GM21447 (cell line): ENCODE measurements around the gene CD79B.
A peak's percentile ranks its signal among the peaks of the same experiment; 100 is the strongest.
"Not testable (repeated sequence)": the region's sequence is repeated elsewhere in the genome, so short reads cannot be mapped to it uniquely, and the experiment has no call there.

Experiments used
- ATAC-seq: cut with Tn5 transposase; IDR thresholded peaks from one replicate; pipeline ENCODE4 v1.9.1; 2021; ENCODE audit not compliant: unreplicated experiment

The CD79B gene

DNA sequence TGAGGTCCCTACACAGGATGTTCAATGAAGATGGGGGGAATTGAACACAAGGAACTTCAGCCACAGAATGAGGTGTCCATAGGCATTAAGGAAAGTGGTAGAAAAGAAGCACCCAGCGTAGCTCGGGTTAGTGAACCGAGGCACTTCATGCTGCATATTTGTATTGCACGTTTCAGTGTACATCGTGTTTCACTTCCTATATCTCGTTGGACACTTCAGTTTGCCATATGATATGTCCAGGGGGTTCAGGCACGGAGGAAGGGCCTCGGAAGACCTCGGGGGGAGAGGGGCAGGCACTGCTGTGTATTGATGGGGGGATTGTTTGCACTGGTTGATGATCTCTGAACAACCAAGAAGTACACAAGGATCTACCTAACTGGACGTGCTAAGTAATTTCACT, 16.4 kb downstream of the CD79B start:
- ATAC-seq, result peak; percentile 72

DNA sequence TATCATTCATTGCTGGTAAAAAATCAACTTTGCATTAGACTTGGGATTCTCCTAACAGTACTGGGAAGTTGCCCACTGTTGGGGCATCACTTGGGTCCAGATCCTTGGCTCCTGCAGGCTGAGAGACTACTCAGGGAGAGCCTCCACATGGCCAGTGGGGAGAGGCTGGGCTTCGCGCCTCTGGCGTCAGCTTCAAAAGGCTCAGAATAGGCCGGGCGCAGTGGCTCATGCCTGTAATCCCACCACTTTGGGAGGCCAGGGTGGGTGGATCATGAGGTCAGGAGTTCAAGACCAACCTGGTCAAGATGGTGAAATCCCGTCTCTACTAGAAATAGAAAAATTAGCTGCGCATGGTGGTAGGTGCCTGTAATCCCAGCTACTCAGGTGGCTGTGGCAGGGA, 17.7 kb downstream of the CD79B start:
- ATAC-seq, result no peak

GRCh38 chr17:63911657-63912100, 20.5 kb downstream of the CD79B start:
- ATAC-seq, result no peak

GRCh38 chr17:63911041-63911635, 21.0 kb downstream of the CD79B start, which contains the start of gene CSHL1:
TSS of gene CSHL1 (minus strand) at chr17:63911258. CDS start at chr17:63911196, 62 bp downstream.
- no peak for ATAC-seq

- ATAC-seq, result no peak
Observed at GRCh38 chr17:63910096-63910495, 22.0 kb downstream of the CD79B start.

GRCh38 chr17:63909586-63909985, 22.5 kb downstream of the CD79B start:
- not testable (repeated sequence) for ATAC-seq

DNA sequence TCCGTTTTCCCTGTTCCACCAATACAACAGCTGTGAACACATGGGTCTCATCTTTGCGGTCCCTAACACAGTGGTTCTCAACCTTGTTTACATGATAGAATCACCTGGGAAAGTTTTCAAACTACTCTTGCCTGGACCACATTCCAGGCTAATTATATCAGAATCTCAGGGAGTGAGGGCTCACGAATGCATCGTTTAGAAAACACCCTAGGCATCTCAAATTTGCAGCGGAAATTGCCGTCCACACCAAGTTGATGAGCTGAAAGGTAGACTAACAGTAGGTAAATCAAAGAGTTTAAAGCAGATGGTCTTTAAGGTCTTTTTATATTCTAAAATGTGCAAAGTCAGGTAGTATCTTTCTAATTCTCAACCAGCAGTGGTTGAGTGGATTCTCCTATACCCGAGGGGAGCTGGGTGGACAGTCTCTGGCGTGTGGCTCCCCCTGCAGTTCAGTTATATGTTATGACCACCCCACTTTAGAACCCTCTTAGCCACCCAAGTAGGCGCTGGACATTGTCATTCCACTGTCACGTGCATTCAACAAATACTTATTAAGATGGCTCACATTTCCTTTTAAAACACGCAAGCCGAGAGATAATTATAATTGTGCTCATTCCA, 24.9 kb downstream of the CD79B start:
- not testable (repeated sequence) for ATAC-seq

DNA sequence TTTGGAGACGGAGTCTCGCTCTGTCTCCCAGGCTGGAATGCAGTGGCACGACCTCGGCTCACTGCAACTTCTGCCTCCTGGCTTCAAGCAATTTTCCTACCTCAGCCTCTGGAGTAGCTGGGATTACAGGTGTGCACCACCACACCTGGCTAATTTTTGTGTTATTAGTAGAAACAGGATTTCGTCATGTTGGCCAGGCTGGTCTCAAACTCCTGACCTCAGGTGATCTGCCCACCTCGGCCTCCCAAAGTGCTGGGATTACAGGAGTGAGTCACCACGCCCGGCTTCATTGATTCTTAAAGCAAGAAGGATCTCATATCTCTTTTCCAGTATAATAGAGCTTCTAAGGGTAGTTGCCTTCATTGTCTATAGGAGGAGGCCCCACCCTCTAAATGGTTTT, 27.3 kb downstream of the CD79B start:
- not testable (repeated sequence) for ATAC-seq

DNA sequence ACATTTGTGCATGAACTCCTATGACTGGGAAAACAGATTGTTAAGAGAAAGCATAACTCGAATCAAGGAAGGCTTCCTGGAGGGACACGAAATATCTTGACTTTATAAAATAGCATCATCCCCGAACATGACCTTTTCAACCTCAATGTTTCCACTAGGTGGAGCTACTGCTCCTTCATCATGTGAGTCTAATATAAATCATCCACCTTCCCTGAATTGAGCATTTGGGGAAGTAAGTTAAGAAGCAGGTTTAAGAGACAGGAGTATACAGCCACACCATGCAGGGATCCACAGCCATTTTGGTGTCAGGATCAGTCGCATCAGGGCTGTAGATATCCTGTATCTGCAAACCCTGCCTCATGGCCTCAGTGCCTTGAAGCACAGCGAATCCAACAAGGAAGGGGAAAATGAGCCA, 28.3 kb downstream of the CD79B start:
- not testable (repeated sequence) for ATAC-seq

DNA sequence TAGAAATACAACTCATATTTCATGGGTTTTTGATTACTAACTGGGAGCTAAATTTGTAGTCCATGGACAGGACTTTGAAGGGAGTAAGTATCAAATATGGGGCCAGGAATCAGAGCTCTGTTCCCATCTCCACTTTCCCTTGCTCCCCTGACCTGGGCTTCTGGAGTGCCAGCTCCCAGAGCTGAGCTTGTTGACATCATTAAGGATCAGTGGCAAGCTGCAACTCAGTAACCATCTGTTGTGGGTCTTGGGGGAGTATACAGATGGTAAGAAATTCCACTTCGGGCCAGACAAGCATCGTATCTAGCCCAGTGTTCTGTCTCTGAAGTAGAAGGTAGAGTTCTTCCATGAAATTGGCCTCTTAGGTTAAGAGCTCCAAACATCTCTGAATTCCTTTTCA, 30.2 kb downstream of the CD79B start:
- not testable (repeated sequence) for ATAC-seq

DNA sequence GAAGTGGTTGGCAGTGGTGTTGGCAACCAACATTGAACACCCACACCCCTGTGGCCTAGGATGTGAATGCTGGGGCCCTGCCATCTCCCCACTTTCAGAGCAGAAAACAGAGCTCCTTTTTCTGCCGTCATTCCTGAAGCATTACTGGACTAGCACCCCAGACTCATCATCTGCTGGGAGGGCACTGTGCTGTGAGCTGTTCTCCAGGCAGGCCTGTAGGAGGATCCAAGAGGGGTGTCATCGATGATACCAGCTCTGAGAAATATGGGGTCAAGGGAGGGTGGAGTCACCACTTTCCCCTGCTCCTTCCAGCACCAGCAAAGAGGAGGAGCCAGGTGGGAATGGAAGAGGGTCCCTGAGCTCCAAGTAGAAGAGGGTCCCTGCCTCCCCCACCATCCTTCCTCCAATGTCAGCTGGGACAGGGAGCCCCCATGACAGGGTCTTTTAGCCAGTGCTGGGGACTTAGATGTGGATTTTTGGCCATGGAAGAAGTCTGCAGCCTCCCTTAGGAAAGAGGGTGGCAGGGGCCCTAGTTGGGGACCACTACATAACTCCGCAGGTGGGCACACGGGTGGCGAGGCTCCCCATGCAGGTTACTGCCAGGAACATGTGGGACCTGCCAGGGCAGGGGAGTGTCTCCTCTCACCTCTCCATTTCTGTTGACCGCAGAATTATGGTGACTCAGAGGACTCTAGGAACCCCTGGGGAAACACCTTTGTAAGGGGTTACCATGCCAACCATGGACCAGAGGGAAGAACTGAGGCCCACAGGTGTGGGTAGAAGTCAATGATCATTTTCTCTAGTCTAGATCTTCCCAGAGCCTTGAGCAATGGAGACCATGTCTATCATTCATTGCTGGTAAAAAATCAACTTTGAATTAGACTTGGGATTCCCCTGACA, 33.0 kb downstream of the CD79B start:
- ATAC-seq, result not testable (repeated sequence)

DNA sequence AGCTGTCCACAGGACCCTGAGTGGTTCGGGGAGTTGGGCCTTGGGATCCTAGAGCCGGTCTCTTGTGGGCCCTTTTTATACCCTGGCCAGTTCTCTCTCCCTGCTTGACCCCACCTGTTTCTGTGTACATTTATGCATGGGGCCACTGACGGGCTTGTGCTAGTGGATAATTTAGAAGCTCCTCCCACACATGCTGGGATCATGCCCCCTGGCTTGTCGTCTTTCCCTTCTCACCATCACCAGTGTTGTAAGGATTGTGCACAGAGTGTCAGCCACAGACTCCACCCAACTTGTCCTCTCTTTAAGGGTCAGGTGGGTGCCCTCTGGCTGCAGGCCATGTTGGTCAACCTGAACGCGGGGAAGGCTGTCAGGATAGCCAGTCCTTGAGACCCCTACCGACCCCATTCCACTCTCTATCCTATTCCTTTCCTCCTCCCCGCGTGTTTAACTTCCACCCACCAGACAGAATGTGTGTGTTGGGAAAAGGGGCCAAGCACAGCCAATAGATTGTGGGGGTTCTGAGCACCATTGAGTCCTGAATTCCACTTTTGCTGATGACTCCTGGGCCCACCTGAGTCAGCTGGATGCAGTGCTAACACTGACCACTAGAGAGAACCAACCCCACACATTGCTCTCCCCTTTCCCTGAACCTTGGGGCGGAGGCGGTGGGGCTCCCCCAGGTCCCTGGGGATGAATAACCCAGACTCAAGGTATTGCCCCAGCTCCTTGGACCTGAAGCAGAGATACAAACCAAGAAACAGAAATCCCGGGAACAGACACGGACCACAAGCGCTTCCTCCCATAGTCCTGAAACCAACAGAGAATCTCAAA, 35.4 kb downstream of the CD79B start, which contains the start of gene CSH1:
TSS of gene CSH1 (minus strand) at position 51 of the 831 bp plus-strand sequence. CDS start 63 bp downstream, outside the sequence.
- ATAC-seq, result not testable (repeated sequence)

DNA sequence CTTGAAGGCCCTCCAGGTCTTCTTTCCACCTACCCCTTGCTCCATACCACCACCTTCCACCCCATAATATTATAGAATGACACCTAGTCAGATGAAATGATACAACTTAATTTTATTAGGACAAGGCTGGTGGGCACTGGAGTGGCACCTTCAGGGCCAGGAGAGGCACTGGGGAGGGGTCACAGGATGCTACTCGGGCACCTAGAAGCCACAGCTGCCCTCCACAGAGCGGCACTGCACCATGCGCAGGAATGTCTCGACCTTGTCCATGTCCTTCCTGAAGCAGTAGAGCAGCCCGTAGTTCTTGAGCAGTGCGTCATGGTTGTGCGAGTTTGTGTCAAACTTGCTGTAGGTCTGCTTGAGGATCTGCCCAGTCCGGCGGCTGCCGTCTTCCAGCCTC, 37.3 kb downstream of the CD79B start:
- not testable (repeated sequence) for ATAC-seq

GRCh38 chr17:63894021-63894420, 38.1 kb downstream of the CD79B start:
- not testable (repeated sequence) for ATAC-seq

- not testable (repeated sequence) for ATAC-seq
Observed at GRCh38 chr17:63892316-63893037, 39.7 kb downstream of the CD79B start.

DNA sequence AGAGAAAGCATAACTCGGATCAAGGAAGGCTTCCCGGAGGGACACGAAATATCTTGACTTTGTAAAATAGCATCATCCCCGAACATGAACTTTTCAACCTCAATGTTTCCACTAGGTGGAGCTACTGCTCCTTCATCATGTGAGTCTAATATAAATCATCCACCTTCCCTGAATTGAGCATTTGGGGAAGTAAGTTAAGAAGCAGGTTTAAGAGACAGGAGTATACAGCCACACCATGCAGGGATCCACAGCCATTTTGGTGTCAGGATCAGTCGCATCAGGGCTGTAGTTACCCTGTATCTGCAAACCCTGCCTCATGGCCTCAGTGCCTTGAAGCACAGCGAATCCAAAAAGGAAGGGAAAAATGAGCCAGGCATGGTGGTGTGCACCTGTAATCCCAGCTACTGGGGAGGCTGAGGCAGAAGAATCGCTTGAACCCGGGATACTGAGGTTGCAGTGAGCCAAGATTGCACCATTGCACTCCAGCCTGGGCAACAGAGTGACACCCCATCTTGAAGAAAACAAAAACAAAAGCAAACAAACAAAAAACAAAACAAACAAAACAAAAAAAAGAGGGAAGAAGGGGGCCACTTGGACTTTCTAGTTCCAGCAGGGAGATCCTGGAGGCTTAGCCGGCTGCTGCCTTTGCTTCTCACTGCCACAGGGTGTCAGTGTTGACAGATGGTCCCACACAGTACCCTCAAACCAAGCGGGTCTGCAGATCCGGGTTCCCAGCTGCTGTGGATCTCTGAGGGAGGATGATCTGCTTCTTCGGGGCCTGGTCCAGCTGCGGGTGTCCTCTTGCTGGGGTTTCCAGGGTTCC, 42.9 kb downstream of the CD79B start:
- not testable (repeated sequence) for ATAC-seq

GRCh38 chr17:63885119-63885518, 47.0 kb downstream of the CD79B start:
- not testable (repeated sequence) for ATAC-seq

DNA sequence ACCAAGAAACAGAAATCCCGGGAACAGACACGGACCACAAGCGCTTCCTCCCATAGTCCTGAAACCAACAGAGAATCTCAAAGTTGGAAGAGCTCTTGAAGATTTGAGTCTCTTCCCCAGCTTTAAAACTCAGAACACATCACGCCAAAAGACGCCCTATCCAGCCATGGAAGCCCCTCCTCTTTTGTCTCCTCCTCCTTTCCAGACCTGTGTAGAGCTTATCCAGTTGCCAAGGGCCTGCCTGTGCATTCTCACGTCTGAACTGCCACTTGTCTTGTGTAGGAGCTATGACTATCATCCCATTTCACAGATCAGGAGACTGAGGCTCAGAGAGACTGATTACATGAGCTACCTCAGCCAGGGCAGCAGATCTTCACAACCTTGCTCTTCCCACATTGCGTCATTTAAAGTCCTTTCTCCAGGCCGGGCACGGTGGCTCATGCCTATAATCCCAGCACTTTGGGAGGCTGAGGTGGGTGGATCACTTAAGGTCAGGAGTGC, 49.5 kb downstream of the CD79B start:
- ATAC-seq, result not testable (repeated sequence)
